ENCODE measurements around the gene UBE2D1. TPM values are rescaled to one million over a fixed set of nuclear protein-coding genes. Genes with fewer than 3 reads are reported as not detected.

UBE2D1 gene
- total and polyA plus RNA-seq, 2 of the 4 experiments (the other 2 are of a cell fraction) = 9.1 to 9.7 TPM

DNA sequence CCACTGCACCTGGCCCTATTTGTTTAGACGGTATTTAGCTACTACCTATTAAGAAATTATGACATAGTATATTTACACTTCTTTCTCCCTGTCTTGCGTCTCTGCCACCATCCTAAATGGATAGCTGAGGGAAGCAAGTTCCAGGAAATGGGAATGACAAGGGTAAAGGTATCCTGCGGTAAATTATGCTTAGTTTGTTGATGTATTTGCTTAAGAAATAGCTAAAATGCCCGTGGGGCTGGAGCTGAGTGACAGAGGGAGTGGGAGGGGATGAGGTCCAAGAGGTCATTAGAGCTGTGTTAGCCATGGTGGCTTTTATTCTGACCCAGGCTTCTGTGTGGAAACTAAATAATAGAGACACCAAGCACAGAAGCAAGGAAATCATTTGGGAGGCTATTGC lies 29.0 kb upstream of the UBE2D1 start:
- WGBS, 2 experiments (ENCODE audit: extremely low coverage in 2 of 2, insufficient read length in 1 of 2) = 27% methylated on average over 2 of the region's 4 CpGs; no CpG with 5 or more reads in 1 of the 2 experiments
- POLR2A ChIA-PET (ENCODE audit: unreplicated experiment) = no interaction called here
- H3K18ac ChIP-seq (ENCODE audit: low read depth, low read length) = no peak overlapping the region

More for the DNA sequence above, 29.0 kb upstream of the UBE2D1 start:
- Histone ChIP-seq H3K56ac (ENCODE audit: extremely low read depth, insufficient read depth, low read length) (no peak overlapping the region), H3K9me1 (ENCODE audit: insufficient read depth, low read length) (no peaks in the 10 kb centered on the region), H3K4me2 (ENCODE audit: low read depth, low read length) (no peak overlapping the region), H2BK120ac (ENCODE audit: low read depth, low read length) (no peak overlapping the region), H2AK5ac (ENCODE audit: low read depth, low read length) (no peak overlapping the region), H3K9me3 (ENCODE audit: control insufficient read depth, insufficient read depth, low read length) (no peaks in the 10 kb centered on the region), H3K23ac (ENCODE audit: low read depth, low read length) (no peak overlapping the region), H3K14ac (replicated peaks; ENCODE audit: low read depth, low read length) (no peak overlapping the region), H2BK20ac (ENCODE audit: low read depth, low read length) (no peak overlapping the region), H2BK15ac (ENCODE audit: low read depth, low read length) (no peak overlapping the region), H3K79me1 (ENCODE audit: low read depth in 1 of 2, low read length in 2 of 2) (no peaks in the 10 kb centered on the region), H2BK5ac (ENCODE audit: low read depth, low read length, poor library complexity, severe bottlenecking) (no peak overlapping the region), H3K4ac (ENCODE audit: low read depth, low read length) (no peak overlapping the region), H2AFZ (replicated peaks; ENCODE audit: low read length, poor library complexity) (no peak overlapping the region), H4K8ac (ENCODE audit: low read depth in 2 of 2, low read length in 2 of 2) (no peak overlapping the region), H3K27ac (ENCODE audit: insufficient read depth, low read length) (no peak overlapping the region), H4K20me1 (ENCODE audit: insufficient read depth, low read length) (no peaks in the 10 kb centered on the region), H3K4me1 (ENCODE audit: control insufficient read depth, insufficient read depth, low read length) (no peaks in the 10 kb centered on the region), H3K4me3 (ENCODE audit: insufficient read depth, low read depth, low read length) (no peak overlapping the region), H4K91ac (ENCODE audit: insufficient read depth, low read depth, low read length) (no peak overlapping the region), H3K27me3 (ENCODE audit: control insufficient read depth, insufficient read depth, low read length) (peaks cover 7% of the 10 kb centered on the region), H4K5ac (ENCODE audit: low read depth, low read length) (no peak overlapping the region), H3K9ac (ENCODE audit: low read depth, low read length) (no peak overlapping the region), H3K36me3 (ENCODE audit: control insufficient read depth, insufficient read depth, low read length) (no peaks in the 10 kb centered on the region), H2AK9ac (replicated peaks; ENCODE audit: low read depth, low read length, poor library complexity) (no peak overlapping the region)
- intact Hi-C loops (cut with micrococcal nuclease) = no loop called here
- ATAC-seq (ENCODE audit: low read depth) (no peak), DNase-seq (no peak)
- TF ChIP-seq POLR2A (IDR thresholded peaks at IDR 0.05; ENCODE audit: low read depth, low read length) = no peak
- TF ChIP-seq FOS (IDR thresholded peaks at IDR 0.05; ENCODE audit: low read depth, low read length) = no peak
- no peak for TF ChIP-seq RCOR1 (IDR thresholded peaks at IDR 0.05; ENCODE audit: insufficient replicate concordance, low read length)
- no peak for TF ChIP-seq BHLHE40 (IDR thresholded peaks at IDR 0.05; ENCODE audit: low read depth, low read length)
- dilution Hi-C loops (cut with HindIII; ENCODE audit: low sequenced_read_pairs, unreplicated experiment) = loop anchor here (25.0 kb wide), 1 partner anchor 119 kb away; no protein-coding TSS in a partner anchor
- CTCF ChIA-PET = interaction anchor here (0.8 kb wide), 1 partner anchor 87 kb away, joined by 4 read pairs; no protein-coding TSS in a partner anchor
- no TSS peak for BruUV-seq (replicated peaks)
- in situ Hi-C loops (cut with MboI; ENCODE audit: low sequenced_read_pairs) = no loop called here
